ENCODE measurements around the gene TMEM150C.

The TMEM150C gene

DNA sequence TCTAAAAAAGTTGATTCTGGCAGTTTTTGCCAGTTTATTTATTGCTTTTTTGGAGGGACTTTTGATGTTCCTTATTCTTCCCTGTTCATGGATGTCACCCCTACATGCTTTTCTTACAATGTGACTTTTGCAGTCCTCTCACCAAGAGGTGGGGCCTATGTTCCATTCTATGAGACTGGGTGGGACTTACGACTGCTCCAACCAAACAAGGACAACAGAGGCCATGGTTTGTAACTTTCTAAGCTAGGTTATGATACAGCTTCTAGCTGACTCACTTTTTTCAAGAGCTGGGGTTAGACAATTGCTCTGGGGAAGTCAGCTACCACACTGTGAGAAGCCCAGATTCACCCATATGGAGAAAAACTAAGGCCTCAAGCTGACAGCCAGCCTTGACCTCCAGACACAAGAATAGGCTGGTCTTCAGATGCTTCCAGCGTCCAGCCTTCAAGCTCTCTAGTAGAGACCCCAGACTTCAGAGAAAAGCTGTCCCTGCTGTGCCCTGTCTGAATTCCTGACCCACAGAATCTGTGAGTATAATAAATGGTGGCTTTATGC lies 91.9 kb downstream of the TMEM150C start:
- Histone ChIP-seq H3K27ac (no peak overlapping the region), H3K27me3 (no peaks in the 10 kb centered on the region), H3K4me1 (no peaks in the 10 kb centered on the region), H3K4me3 (no peak overlapping the region), H3K36me3 (no peaks in the 10 kb centered on the region), H3K9me3 (no peaks in the 10 kb centered on the region)
- intact Hi-C loops (cut with DNase I; ENCODE audit: low total_unique reads), result loop anchor here (10.0 kb wide), 2 partner anchors 325 to 615 kb away; partner anchors contain the start of gene SCD5
- DNase-seq, result no peak
- TF ChIP-seq, protein P1, sequence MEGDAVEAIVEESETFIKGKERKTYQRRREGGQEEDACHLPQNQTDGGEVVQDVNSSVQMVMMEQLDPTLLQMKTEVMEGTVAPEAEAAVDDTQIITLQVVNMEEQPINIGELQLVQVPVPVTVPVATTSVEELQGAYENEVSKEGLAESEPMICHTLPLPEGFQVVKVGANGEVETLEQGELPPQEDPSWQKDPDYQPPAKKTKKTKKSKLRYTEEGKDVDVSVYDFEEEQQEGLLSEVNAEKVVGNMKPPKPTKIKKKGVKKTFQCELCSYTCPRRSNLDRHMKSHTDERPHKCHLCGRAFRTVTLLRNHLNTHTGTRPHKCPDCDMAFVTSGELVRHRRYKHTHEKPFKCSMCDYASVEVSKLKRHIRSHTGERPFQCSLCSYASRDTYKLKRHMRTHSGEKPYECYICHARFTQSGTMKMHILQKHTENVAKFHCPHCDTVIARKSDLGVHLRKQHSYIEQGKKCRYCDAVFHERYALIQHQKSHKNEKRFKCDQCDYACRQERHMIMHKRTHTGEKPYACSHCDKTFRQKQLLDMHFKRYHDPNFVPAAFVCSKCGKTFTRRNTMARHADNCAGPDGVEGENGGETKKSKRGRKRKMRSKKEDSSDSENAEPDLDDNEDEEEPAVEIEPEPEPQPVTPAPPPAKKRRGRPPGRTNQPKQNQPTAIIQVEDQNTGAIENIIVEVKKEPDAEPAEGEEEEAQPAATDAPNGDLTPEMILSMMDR (IDR thresholded peaks at IDR 0.05), result no peak

DNA sequence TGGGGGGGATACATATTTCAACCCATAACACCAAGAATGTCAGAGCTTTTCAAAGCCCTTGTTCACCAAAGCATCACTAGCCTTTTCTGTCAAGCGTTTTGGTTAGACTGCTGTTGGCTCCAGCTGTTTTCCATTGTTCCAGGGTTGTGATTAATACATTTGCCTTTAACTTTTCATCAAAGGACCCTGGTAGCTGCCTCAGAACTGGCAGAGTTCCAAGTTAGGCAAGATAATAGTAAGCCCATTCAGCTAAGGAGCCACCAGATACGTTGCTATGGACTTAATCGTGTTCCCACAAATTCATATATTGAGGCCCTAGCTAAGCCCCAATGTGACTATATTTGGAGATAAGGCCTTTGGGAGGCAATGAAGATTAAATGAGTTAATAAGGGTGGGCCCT lies 94.3 kb downstream of the TMEM150C start:
- intact Hi-C loops (cut with DNase I; ENCODE audit: low total_unique reads), result loop anchor here (10.0 kb wide), 2 partner anchors 327 to 617 kb away; partner anchors contain the start of gene SCD5
- peaks cover 0 to 10% (median 0%) of the 10 kb centered on the region in 4 donors for H3K4me1 ChIP-seq
- H3K4me3 ChIP-seq, result no peak overlapping the region
- no peaks in the 10 kb centered on the region for H3K27me3 ChIP-seq
- no peak for DNase-seq
- no peaks in the 10 kb centered on the region for H3K9me3 ChIP-seq
- H3K27ac ChIP-seq, result no peak overlapping the region
- H3K36me3 ChIP-seq, result no peaks in the 10 kb centered on the region
- TF ChIP-seq, protein P1 (IDR thresholded peaks at IDR 0.05), result no peak

DNA sequence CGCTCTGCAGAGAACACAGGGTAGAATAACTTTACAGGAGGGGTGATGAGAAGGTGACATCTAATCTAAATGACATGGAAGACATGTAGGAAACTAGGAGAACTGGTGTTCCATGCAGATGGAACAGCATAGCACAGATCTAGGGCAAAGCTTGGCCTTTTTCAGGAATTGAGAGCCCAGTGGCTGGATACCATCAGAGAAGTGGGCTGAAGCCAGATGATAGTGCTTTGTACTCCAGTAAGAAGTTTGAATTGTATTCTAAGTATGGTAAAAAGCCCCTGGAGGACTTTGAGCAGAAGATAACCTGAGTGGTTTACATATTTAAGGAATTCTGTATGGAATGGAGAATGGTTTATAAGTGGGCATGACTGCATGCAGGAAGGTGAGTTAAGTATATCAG lies 98.6 kb downstream of the TMEM150C start:
- no peak for DNase-seq
- Histone ChIP-seq H3K4me1 (peaks cover 0 to 12% (median 0%) of the 10 kb centered on the region in 4 donors), H3K27ac (peak overlapping the region in 1 of 2 donors; percentile 13), H3K27me3 (no peaks in the 10 kb centered on the region), H3K9me3 (no peaks in the 10 kb centered on the region), H3K4me3 (no peak overlapping the region), H3K36me3 (peaks cover 0 to 23% (median 11%) of the 10 kb centered on the region in 3 donors)
- intact Hi-C loops (cut with DNase I; ENCODE audit: low total_unique reads), result loop anchor here (5.0 to 10.0 kb wide), 4 partner anchors 332 to 809 kb away; partner anchors contain the start of gene SCD5
- TF ChIP-seq, protein P1 (IDR thresholded peaks at IDR 0.05), result no peak

DNA sequence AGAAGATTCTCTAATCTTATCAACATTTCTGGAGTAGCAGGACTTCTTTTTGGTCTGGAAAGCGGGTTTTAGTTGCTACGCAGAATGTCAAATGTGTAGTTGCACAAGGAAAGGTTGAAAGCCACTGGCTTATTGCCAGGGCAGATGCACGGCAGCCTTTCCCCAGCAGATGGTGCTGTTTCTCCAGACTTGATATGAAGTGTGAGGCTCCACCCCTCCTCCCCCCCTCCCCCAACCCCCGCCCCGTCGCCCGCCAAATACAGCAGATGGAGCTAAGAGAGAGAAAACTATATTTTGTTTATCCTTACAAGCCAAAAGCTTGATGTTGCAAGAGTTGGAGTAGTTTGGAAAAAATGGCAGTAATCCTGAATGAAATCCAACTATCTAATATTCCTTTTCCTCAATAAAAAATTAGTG lies 99.4 kb downstream of the TMEM150C start:
- DNase-seq, result peak; percentile 92 to 93
- peaks cover 0 to 12% (median 0%) of the 10 kb centered on the region in 4 donors for H3K4me1 ChIP-seq
- no peaks in the 10 kb centered on the region for H3K27me3 ChIP-seq
- H3K27ac ChIP-seq, result peak overlapping the region in 1 of 2 donors; percentile 50
- intact Hi-C loops (cut with DNase I; ENCODE audit: low total_unique reads), result loop anchor here (5.0 to 10.0 kb wide), 4 partner anchors 332 to 810 kb away; partner anchors contain the start of gene SCD5
- H3K36me3 ChIP-seq, result peaks cover 0 to 30% (median 14%) of the 10 kb centered on the region in 3 donors
- TF ChIP-seq, protein P1 (IDR thresholded peaks at IDR 0.05), result peak; percentile 59 to 87
- no peak overlapping the region for H3K4me3 ChIP-seq
- no peaks in the 10 kb centered on the region for H3K9me3 ChIP-seq

DNA sequence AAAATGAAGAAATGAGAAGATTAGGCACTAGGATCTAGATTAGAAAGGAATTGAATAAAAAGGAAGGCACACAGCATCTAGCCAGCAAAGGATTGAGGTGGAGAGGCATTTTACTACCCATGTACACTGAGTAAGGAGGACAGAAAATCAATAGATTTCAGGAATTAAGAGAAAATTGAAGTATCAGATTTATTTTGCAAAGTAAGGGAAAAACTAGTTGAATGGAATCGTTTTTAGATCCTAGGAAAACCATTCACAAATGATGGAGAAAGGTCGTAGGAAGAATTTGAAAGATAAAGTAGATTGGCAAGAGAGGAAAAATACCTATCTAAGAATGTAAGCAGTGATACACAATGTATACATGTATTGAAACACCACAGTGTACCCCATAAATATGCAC lies 100.1 kb downstream of the TMEM150C start:
- TF ChIP-seq, protein P1 (IDR thresholded peaks at IDR 0.05), result no peak
- Histone ChIP-seq H3K9me3 (no peaks in the 10 kb centered on the region), H3K4me3 (no peak overlapping the region), H3K36me3 (peaks cover 4 to 37% (median 21%) of the 10 kb centered on the region in 3 donors), H3K27me3 (no peaks in the 10 kb centered on the region), H3K27ac (peak overlapping the region in 1 of 2 donors; percentile 50), H3K4me1 (peaks cover 0 to 12% (median 0%) of the 10 kb centered on the region in 4 donors)
- intact Hi-C loops (cut with DNase I; ENCODE audit: low total_unique reads), result loop anchor here (5.0 to 10.0 kb wide), 4 partner anchors 333 to 811 kb away; partner anchors contain the start of gene SCD5
- no peak for DNase-seq
